K562 (cell line): ENCODE results near the gene GLRX2. TPM values are rescaled to one million over a fixed set of nuclear protein-coding genes. Genes with fewer than 3 reads are reported as not detected.

Source experiments
- ATAC-seq: fragments of 200-7000 bp; cut with Tn5 transposase; 3 replicates; pipeline ENCODE4 v1.9.1; 2020; ENCODE audit warnings: moderate library complexity
- BruUV-seq: library from RNA; stranded (reverse); fragments of 400-500 nt; replicated peaks from 2 replicates; lab custom pipeline; 2021; lab: Mats Ljungman, UMichigan
- CTCF ChIA-PET: fragments of 300-600 bp; formaldehyde crosslinking; extraction: SDS; loops from one replicate; lab custom pipeline; 2021; ENCODE audit warnings: low intra/inter-chr PET ratio; lab: Yijun Ruan, JAX
- POLR2A ChIA-PET: fragments of 300-600, 350-650 bp; sonication (Branson Sonifier 250); formaldehyde crosslinking; extraction: SDS; loops from one replicate; lab custom pipeline; 2021; ENCODE audit warnings: antibody characterized with exemption, inconsistent platforms; lab: Yijun Ruan, JAX
- DNase-seq, 4 experiments: peaks; one replicate each; pipeline versions ENCODE4 v3.0.0 to v3.0.0-alpha.2; 2011 to 2018; ENCODE audit warnings: low spot score in 3 of 4, mixed read lengths in 3 of 4; ENCODE audit errors: extremely low read depth in 1 of 4
- FAIRE-seq: peaks from 2 replicates; lab custom pipeline; 2011; peaks lifted over from hg19 to GRCh38; lab: Jason Lieb, UNC
- H2AFZ ChIP-seq: 2 replicates; pipeline ENCODE4 v1.6.0; 2011; ENCODE audit warnings: low read depth, low read length, control low read depth, inconsistent platforms
- H3K27ac ChIP-seq: fragments of 200-600 bp; 3 replicates; pipeline ENCODE4 v1.8.0; 2011; ENCODE audit warnings: low read depth, mild to moderate bottlenecking, control low read depth, inconsistent platforms, low read length, moderate library complexity, mixed read lengths; ENCODE audit errors: extremely low read depth
- H3K27me3 ChIP-seq, 2 experiments: fragments of 300-600 bp in 1 of 2; 2 replicates in 1 of 2; 3 replicates in 1 of 2; pipeline versions ENCODE4 v1.6.0 to v1.8.0; 2011; ENCODE audit warnings: inconsistent platforms in 2 of 2, low read length in 2 of 2, mild to moderate bottlenecking in 1 of 2, mixed read lengths in 1 of 2, moderate library complexity in 1 of 2; ENCODE audit not compliant: control insufficient read depth in 2 of 2, insufficient read depth in 2 of 2
- H3K36me3 ChIP-seq: fragments of 300-600 bp; 3 replicates; pipeline ENCODE4 v1.8.0; 2011; ENCODE audit warnings: mild to moderate bottlenecking, low read length, inconsistent platforms; ENCODE audit not compliant: control insufficient read depth, insufficient read depth
- H3K4me1 ChIP-seq, 2 experiments: fragments of 200-600 bp in 1 of 2; replicated peaks in 1 of 2; 2 replicates in 1 of 2; 3 replicates in 1 of 2; pipeline versions ENCODE4 v1.5.1 to v1.8.0; 2011; ENCODE audit warnings: inconsistent platforms in 2 of 2, low read length in 2 of 2, mild to moderate bottlenecking in 1 of 2, mixed read lengths in 1 of 2, moderate library complexity in 1 of 2; ENCODE audit not compliant: control insufficient read depth in 2 of 2, insufficient read depth in 2 of 2
- H3K4me2 ChIP-seq: 2 replicates; pipeline ENCODE4 v1.6.1; 2011; ENCODE audit warnings: low read length, control low read depth, inconsistent platforms, mixed read lengths; ENCODE audit not compliant: insufficient read depth
- H3K4me3 ChIP-seq: fragments of 200-600 bp; sonication (generic), shearing (Covaris generic); 2 replicates; pipeline ENCODE4 v1.5.1; 2016; ENCODE audit warnings: control low read depth, inconsistent platforms
- H3K79me2 ChIP-seq: fragments of 200-600 bp; 3 replicates; pipeline ENCODE4 v1.8.0; 2011; ENCODE audit warnings: low read length, inconsistent platforms; ENCODE audit not compliant: control insufficient read depth, insufficient read depth
- H3K9ac ChIP-seq, 2 experiments: 2 replicates each; pipeline versions ENCODE4 v1.6.0 to v1.6.1; 2011; ENCODE audit warnings: low read depth in 2 of 2, low read length in 2 of 2, control low read depth in 1 of 2, inconsistent platforms in 1 of 2, mild to moderate bottlenecking in 1 of 2, mixed read lengths in 1 of 2; ENCODE audit not compliant: insufficient read depth in 1 of 2
- H3K9me1 ChIP-seq: one replicate; pipeline ENCODE4 v1.6.0; 2011; ENCODE audit warnings: inconsistent platforms, mild to moderate bottlenecking, low read length, moderate library complexity; ENCODE audit not compliant: control insufficient read depth, insufficient read depth
- H3K9me3 ChIP-seq: replicated peaks from 2 replicates; pipeline ENCODE4 v1.5.1; 2011; ENCODE audit warnings: low read depth, low read length, inconsistent platforms; ENCODE audit not compliant: control insufficient read depth, insufficient read depth
- H4K20me1 ChIP-seq: replicated peaks from 2 replicates; pipeline ENCODE4 v1.6.1; 2011; ENCODE audit warnings: low read length, inconsistent platforms, mixed read lengths; ENCODE audit not compliant: control insufficient read depth, insufficient read depth
- MLLT1 ChIP-seq, 2 experiments: fragments of 450-650 bp; IDR thresholded peaks; 2 replicates each; pipeline ENCODE4 v1.6.1; 2016
- SIRT6 ChIP-seq: IDR thresholded peaks from one replicate; pipeline ENCODE4 v1.6.1; 2012; ENCODE audit warnings: low read depth, mild to moderate bottlenecking, control low read depth, inconsistent platforms, low read length, moderate library complexity
- ZNF717 ChIP-seq: fragments of 250-450 bp; sonication (Bioruptor Pico); IDR thresholded peaks from 2 replicates; pipeline ENCODE4 v1.5.0; 2021
- WGBS: fragments of 100-300 bp; shearing (Covaris generic); methylation state at CpG from one replicate; pipeline ENCODE4 v1.1.6; 2016; ENCODE audit warnings: low coverage, mixed read lengths; ENCODE audit not compliant: insufficient coverage; ENCODE audit errors: missing lambda C conversion rate; 5-methylcytosine and 5-hydroxymethylcytosine counted together
- in situ Hi-C: fragments of 300-500 bp; cut with MboI; formaldehyde crosslinking; loops from 4 replicates; pipeline ENCODE4 v1.15.0; 2018; ENCODE audit warnings: inconsistent platforms, mixed read lengths
- intact Hi-C: fragments of 100-400 bp; cut with micrococcal nuclease; formaldehyde crosslinking; loops from 2 replicates; pipeline ENCODE4 v1.14.2; 2022
- polyA plus RNA-seq, 8 experiments: library from polyadenylated mRNA; depleted of rRNA in 4 of 8; stranded (reverse) in 5 of 8; unstranded in 3 of 8; fragments of >200 nt; fragmentation: Nextera tagmentation in 2 of 8; fragmentation: Illumina TruSeq in 1 of 8; extraction: Ambion mirVana in 2 of 8; extraction: Trizol in 1 of 8; gene quantifications; 2 replicates each; pipeline versions ENCODE4 v1.2.1 to v1.2.3, GENCODE V29; 2011 to 2014; ENCODE audit warnings: inconsistent platforms in 1 of 8, missing spikeins in 1 of 8
- total RNA-seq, 7 experiments: library from RNA; depleted of rRNA in 6 of 7; stranded (reverse); fragments of >200 nt in 6 of 7; fragmentation: Illumina TruSeq in 2 of 7; extraction: Trizol in 2 of 7; gene quantifications; 2 replicates each; pipeline versions ENCODE4 v1.2.1 to v1.2.3, GENCODE V29; 2011 to 2021; ENCODE audit warnings: low replicate concordance in 1 of 7

GLRX2 gene
- total and polyA plus RNA-seq, 9 of the 15 experiments (the other 6 are each of a cell fraction or from before 2014, with no cell fraction given): 13.3 to 82.6 (median 55.1) TPM

GRCh38 chr1:193131266-193131860, 26.1 kb upstream of the GLRX2 start:
- WGBS: 88% methylated on average over 2 of the region's 2 CpGs
- H3K36me3 ChIP-seq: peaks cover 86% of the 10 kb centered on the region

More at GRCh38 chr1:193131266-193131860, 26.1 kb upstream of the GLRX2 start:
- Histone ChIP-seq H3K27me3 (no peaks in the 10 kb centered on the region), H4K20me1 (no peaks in the 10 kb centered on the region), H3K4me3 (no peak overlapping the region), H3K4me2 (no peak overlapping the region), H2AFZ (no peak overlapping the region), H3K79me2 (peaks cover 68% of the 10 kb centered on the region), H3K4me1 (no peaks in the 10 kb centered on the region; a peak in 1 of 5 replicates), H3K9me1 (no peaks in the 10 kb centered on the region), H3K27ac (no peak overlapping the region), H3K9ac (no peak overlapping the region), H3K9me3 (no peaks in the 10 kb centered on the region)
- TF ChIP-seq ZNF717 (no peak), MLLT1 (IDR thresholded peaks at IDR 0.05) (no peak), SIRT6 (no peak)
- intact Hi-C loops: no loop called here
- POLR2A ChIA-PET: no interaction called here
- FAIRE-seq (no peak), DNase-seq (no peak), ATAC-seq (no peak)
- CTCF ChIA-PET: no interaction called here
- BruUV-seq: no TSS peak
- in situ Hi-C loops: no loop called here
